Osteoblast (primary cell): ENCODE data around the gene UNC5A. TPM values are rescaled to one million over a fixed set of nuclear protein-coding genes. Genes with fewer than 3 reads are reported as not detected.

Experiments
- DNase-seq: peaks from one replicate; pipeline ENCODE4 v3.0.0; 2011; ENCODE audit warnings: low spot score, mixed read lengths; ENCODE audit not compliant: insufficient read length; ENCODE audit errors: missing footprints
- H2AFZ ChIP-seq: 2 replicates; pipeline ENCODE4 v1.6.0; 2011; ENCODE audit warnings: mild to moderate bottlenecking, low read length
- H3K27ac ChIP-seq: 2 replicates; pipeline ENCODE4 v1.5.1; 2011; ENCODE audit warnings: mild to moderate bottlenecking, low read depth, low read length, moderate library complexity
- H3K27me3 ChIP-seq: 2 replicates; pipeline ENCODE4 v1.6.0; 2012; ENCODE audit warnings: mild to moderate bottlenecking, control low read depth, inconsistent platforms, low read length, moderate library complexity; ENCODE audit not compliant: insufficient read depth
- H3K36me3 ChIP-seq: 2 replicates; pipeline ENCODE4 v1.5.1; 2011; ENCODE audit warnings: mild to moderate bottlenecking, low read length, control low read depth, moderate library complexity; ENCODE audit not compliant: insufficient read depth
- H3K4me1 ChIP-seq: 2 replicates; pipeline ENCODE4 v1.5.1; 2011; ENCODE audit warnings: mild to moderate bottlenecking, low read length, control low read depth, moderate library complexity; ENCODE audit not compliant: insufficient read depth
- H3K4me2 ChIP-seq: 2 replicates; pipeline ENCODE4 v1.6.0; 2011; ENCODE audit warnings: mild to moderate bottlenecking, low read length; ENCODE audit not compliant: insufficient read depth
- H3K4me3 ChIP-seq: fragments of 200-600 bp; sonication (generic); 3 replicates; pipeline ENCODE4 v1.5.1; 2012; ENCODE audit warnings: mild to moderate bottlenecking, low read length, inconsistent platforms; ENCODE audit not compliant: insufficient read depth
- H3K79me2 ChIP-seq: 2 replicates; pipeline ENCODE4 v1.6.0; 2012; ENCODE audit warnings: mild to moderate bottlenecking, low read length, control low read depth, inconsistent platforms; ENCODE audit not compliant: insufficient read depth
- H3K9me3 ChIP-seq: 2 replicates; pipeline ENCODE4 v1.5.1; 2011; ENCODE audit warnings: low read depth, low read length, control low read depth
- H4K20me1 ChIP-seq: 2 replicates; pipeline ENCODE4 v1.6.0; 2012; ENCODE audit warnings: mild to moderate bottlenecking, low read length, control low read depth; ENCODE audit not compliant: insufficient read depth
- total RNA-seq: library from RNA; depleted of rRNA; stranded (reverse); fragments of >200 nt; gene quantifications from 2 replicates; pipeline ENCODE4 v1.2.3, GENCODE V29; 2012
- TF ChIP-seq, protein P1 (sequence below): IDR thresholded peaks from 2 replicates; pipeline ENCODE4 v1.5.1; 2011; ENCODE audit warnings: mild to moderate bottlenecking, low read depth, low read length, moderate library complexity; ENCODE audit errors: extremely low read depth

UNC5A gene
- total RNA-seq, 1 donor = not detected

DNA sequence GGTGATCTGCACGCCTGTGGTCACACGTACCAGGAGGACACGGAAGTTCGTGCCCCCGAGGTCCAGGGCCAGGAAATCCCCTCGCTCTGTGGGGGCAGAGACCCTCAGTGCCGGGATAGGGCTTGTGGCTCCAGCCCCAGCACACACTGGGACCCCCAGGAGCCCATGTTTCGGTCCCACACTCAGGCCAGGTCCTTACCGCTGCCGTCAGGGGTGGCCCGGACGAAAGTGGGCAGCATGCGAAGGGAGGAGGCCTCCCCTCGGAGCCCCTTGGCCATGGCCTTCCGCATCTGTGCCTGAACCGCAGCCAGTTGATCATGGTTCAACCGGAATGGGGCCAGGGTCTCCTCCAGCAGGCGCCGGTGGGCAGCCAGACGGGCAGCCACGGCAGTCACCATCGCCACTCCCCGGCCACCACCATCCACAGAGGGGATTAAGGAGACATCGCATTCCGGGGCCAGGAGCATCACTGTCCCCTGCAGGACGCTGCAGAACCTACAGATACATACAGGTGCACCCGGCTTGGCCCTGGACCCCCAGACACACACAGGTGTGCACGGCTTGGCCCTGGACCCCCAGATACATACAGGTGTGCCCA, 77.0 kb downstream of the UNC5A start:
- H3K27ac ChIP-seq = no peak overlapping the region
- TF ChIP-seq, protein P1, sequence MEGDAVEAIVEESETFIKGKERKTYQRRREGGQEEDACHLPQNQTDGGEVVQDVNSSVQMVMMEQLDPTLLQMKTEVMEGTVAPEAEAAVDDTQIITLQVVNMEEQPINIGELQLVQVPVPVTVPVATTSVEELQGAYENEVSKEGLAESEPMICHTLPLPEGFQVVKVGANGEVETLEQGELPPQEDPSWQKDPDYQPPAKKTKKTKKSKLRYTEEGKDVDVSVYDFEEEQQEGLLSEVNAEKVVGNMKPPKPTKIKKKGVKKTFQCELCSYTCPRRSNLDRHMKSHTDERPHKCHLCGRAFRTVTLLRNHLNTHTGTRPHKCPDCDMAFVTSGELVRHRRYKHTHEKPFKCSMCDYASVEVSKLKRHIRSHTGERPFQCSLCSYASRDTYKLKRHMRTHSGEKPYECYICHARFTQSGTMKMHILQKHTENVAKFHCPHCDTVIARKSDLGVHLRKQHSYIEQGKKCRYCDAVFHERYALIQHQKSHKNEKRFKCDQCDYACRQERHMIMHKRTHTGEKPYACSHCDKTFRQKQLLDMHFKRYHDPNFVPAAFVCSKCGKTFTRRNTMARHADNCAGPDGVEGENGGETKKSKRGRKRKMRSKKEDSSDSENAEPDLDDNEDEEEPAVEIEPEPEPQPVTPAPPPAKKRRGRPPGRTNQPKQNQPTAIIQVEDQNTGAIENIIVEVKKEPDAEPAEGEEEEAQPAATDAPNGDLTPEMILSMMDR = no peak
- no peak overlapping the region for H2AFZ ChIP-seq
- H3K4me1 ChIP-seq = no peaks in the 10 kb centered on the region
- peak; percentile 58 for DNase-seq
- no peaks in the 10 kb centered on the region for H3K9me3 ChIP-seq
- H3K27me3 ChIP-seq = peaks cover 5% of the 10 kb centered on the region
- no peak overlapping the region for H3K4me3 ChIP-seq
- no peaks in the 10 kb centered on the region for H4K20me1 ChIP-seq
- no peaks in the 10 kb centered on the region for H3K36me3 ChIP-seq
- no peak overlapping the region for H3K4me2 ChIP-seq
- no peaks in the 10 kb centered on the region for H3K79me2 ChIP-seq

DNA sequence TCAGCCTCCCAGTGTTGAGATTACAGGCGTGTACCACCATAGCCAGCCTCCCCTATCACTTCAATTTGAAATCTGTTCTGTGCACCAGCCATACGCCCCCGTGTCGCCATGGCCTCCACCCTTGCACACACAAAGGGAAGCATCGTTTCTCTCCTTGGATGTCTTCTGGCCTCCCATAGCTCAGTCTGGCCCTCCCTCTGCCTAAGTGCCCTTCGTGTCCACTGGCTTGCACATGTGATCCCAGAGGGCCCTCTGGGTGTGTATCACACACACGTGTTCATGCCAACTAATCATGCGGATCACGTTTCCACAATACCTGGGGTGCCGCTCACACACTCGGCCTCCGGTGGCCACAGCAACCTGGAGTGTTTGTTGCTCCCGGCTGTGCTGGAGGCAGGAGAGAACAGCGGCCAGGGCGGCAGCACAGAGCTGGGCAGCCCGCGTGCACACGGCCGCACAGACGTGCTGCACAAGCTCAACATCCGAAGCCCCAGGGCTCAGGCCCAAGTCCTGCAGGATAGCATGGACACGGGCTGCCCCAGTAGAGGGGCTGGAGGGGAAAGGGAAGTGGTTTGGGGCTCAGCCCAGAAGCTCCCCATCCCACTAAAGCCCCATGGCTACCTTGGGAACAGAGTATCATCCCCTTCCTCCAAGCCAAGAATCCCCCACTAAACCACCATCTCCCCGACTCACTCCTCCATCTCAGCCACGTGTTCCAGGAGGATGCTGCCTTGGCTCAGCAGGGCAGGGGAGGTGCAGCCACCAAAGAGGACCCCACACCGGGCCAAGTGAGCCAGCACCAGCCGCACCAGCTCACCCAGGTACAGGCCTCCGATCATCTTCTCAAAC, 77.9 kb downstream of the UNC5A start:
- Histone ChIP-seq H3K9me3 (no peaks in the 10 kb centered on the region), H3K4me3 (no peak overlapping the region), H3K4me1 (no peaks in the 10 kb centered on the region), H3K27me3 (peaks cover 5% of the 10 kb centered on the region), H3K36me3 (no peaks in the 10 kb centered on the region), H3K27ac (no peak overlapping the region), H4K20me1 (no peaks in the 10 kb centered on the region), H2AFZ (no peak overlapping the region), H3K4me2 (no peak overlapping the region), H3K79me2 (no peaks in the 10 kb centered on the region)
- TF ChIP-seq, protein P1 = no peak
- DNase-seq = peak; percentile 45

GRCh38 chr5:176888865-176889165, 78.5 kb downstream of the UNC5A start:
- Histone ChIP-seq H2AFZ (no peak overlapping the region), H3K4me1 (no peaks in the 10 kb centered on the region), H3K9me3 (no peaks in the 10 kb centered on the region), H3K36me3 (no peaks in the 10 kb centered on the region), H4K20me1 (no peaks in the 10 kb centered on the region), H3K79me2 (no peaks in the 10 kb centered on the region), H3K27ac (no peak overlapping the region), H3K27me3 (peaks cover 5% of the 10 kb centered on the region), H3K4me2 (no peak overlapping the region), H3K4me3 (no peak overlapping the region)
- peak; percentile 47 for DNase-seq
- TF ChIP-seq, protein P1 = no peak
